Astrocyte of the hippocampus (primary cell): ENCODE results near the gene NAALADL1.
"Not testable (repeated sequence)": the region's sequence is repeated elsewhere in the genome, so short reads cannot be mapped to it uniquely, and the experiment has no call there.

Source experiments
- DNase-seq: peaks from one replicate; pipeline ENCODE4 v3.0.0; 2011; ENCODE audit warnings: low read depth, low spot score

Gene NAALADL1

GRCh38 chr11:65051398-65051858, 6.9 kb downstream of the NAALADL1 start:
- no peak for DNase-seq

- peak; percentile 7 for DNase-seq
Observed at GRCh38 chr11:65047581-65048422, 10.6 kb downstream of the NAALADL1 start.

- DNase-seq: no peak
Observed at GRCh38 chr11:65045728-65046127, 12.6 kb downstream of the NAALADL1 start.

GRCh38 chr11:65045061-65045460, 13.3 kb downstream of the NAALADL1 start:
- no peak for DNase-seq

- DNase-seq: no peak
Observed at GRCh38 chr11:65043881-65044501, 14.4 kb downstream of the NAALADL1 start.

GRCh38 chr11:65042891-65043290, 15.5 kb downstream of the NAALADL1 start:
- DNase-seq: no peak

GRCh38 chr11:65040847-65041622, 17.3 kb downstream of the NAALADL1 start, which contains the start of gene SAC3D1:
Gene SAC3D1 (plus strand): TSS chr11:65041210. CDS start chr11:65041293, 83 bp downstream.
- DNase-seq: peak; percentile 96

- no peak for DNase-seq
Observed at GRCh38 chr11:65040520-65040846, 17.9 kb downstream of the NAALADL1 start.

GRCh38 chr11:65036931-65037330, 21.4 kb downstream of the NAALADL1 start:
- DNase-seq: peak; percentile 53

- DNase-seq: no peak
Observed at GRCh38 chr11:65035579-65035978, 22.8 kb downstream of the NAALADL1 start.

GRCh38 chr11:65034423-65034822, 23.9 kb downstream of the NAALADL1 start:
- DNase-seq: no peak

GRCh38 chr11:65032216-65032615, 26.1 kb downstream of the NAALADL1 start:
- DNase-seq: no peak

GRCh38 chr11:65027213-65028067, 30.9 kb downstream of the NAALADL1 start, which contains the start of gene SNX15:
Gene SNX15 (plus strand): TSS chr11:65027439. CDS start chr11:65027538, 99 bp downstream.
- DNase-seq: peak; percentile 98

GRCh38 chr11:65026810-65027209, 31.5 kb downstream of the NAALADL1 start:
- no peak for DNase-seq

GRCh38 chr11:65023502-65023901, 34.9 kb downstream of the NAALADL1 start:
- not testable (repeated sequence) for DNase-seq

GRCh38 chr11:65021509-65021908, 36.8 kb downstream of the NAALADL1 start:
- no peak for DNase-seq

GRCh38 chr11:65021003-65021402, 37.4 kb downstream of the NAALADL1 start:
- no peak for DNase-seq

GRCh38 chr11:65019824-65020223, 38.5 kb downstream of the NAALADL1 start:
- no peak for DNase-seq

- no peak for DNase-seq
Observed at GRCh38 chr11:65017937-65018336, 40.4 kb downstream of the NAALADL1 start.

- DNase-seq: no peak
Observed at GRCh38 chr11:65016705-65017104, 41.6 kb downstream of the NAALADL1 start.

GRCh38 chr11:65014726-65015227, 43.6 kb downstream of the NAALADL1 start:
- DNase-seq: no peak
